Endometrium (tissue), 2 donors: Measurements from ENCODE around the gene RNF4.

ENCODE experiments used
- FAIRE-seq: peaks from 2 replicates; lab custom pipeline; 2012; peaks lifted over from hg19 to GRCh38; lab: Jason Lieb, UNC
- donor health status: control.
- donor health status: control.

Gene RNF4

GRCh38 chr4:2437475-2438215 is 31.3 kb upstream of the RNF4 start:
- FAIRE-seq = no peak

GRCh38 chr4:2438822-2439718 is 29.8 kb upstream of the RNF4 start:
- FAIRE-seq = no peak

- no peak for FAIRE-seq
These were observed 27.3 kb upstream of the RNF4 start for GRCh38 chr4:2441393-2442174.

- FAIRE-seq = no peak
These were observed 26.5 kb upstream of the RNF4 start for GRCh38 chr4:2442175-2442993.

- FAIRE-seq = no peak
These were observed 25.7 kb upstream of the RNF4 start for GRCh38 chr4:2443061-2443730.

- FAIRE-seq = no peak
These were observed 24.8 kb upstream of the RNF4 start for GRCh38 chr4:2443956-2444740.

- no peak for FAIRE-seq
These were observed 23.8 kb upstream of the RNF4 start for GRCh38 chr4:2445130-2445529.

GRCh38 chr4:2445571-2445970 is 23.3 kb upstream of the RNF4 start:
- no peak for FAIRE-seq

GRCh38 chr4:2446656-2447564 is 22.0 kb upstream of the RNF4 start:
- no peak for FAIRE-seq

- no peak for FAIRE-seq
These were observed 20.3 kb upstream of the RNF4 start for GRCh38 chr4:2448589-2448988.

GRCh38 chr4:2449051-2449450 is 19.9 kb upstream of the RNF4 start:
- FAIRE-seq = no peak

GRCh38 chr4:2449511-2450392 is 19.2 kb upstream of the RNF4 start:
- FAIRE-seq = no peak

- FAIRE-seq = no peak
These were observed 18.4 kb upstream of the RNF4 start for GRCh38 chr4:2450394-2451035.

- FAIRE-seq = no peak
These were observed 17.8 kb upstream of the RNF4 start for GRCh38 chr4:2451036-2451520.

GRCh38 chr4:2451821-2452785 is 16.8 kb upstream of the RNF4 start:
- no peak for FAIRE-seq
